ENCODE results near the gene ZNF804A.

GRCh38 chr2:184743096-184743495, 144.8 kb downstream of the ZNF804A start:
- TF ChIP-seq POLR2A (IDR thresholded peaks at IDR 0.05; ENCODE audit: low read depth, low read length) (no peak), POLR2AphosphoS5 (IDR thresholded peaks at IDR 0.05; ENCODE audit: low read depth, low read length) (no peak), TAF1 (IDR thresholded peaks at IDR 0.05; ENCODE audit: borderline replicate concordance, low read depth, low read length) (no peak)
